Keratinocyte (primary cell): ENCODE data around the gene SLC13A3. TPM values are rescaled to one million over a fixed set of nuclear protein-coding genes. Genes with fewer than 3 reads are reported as not detected.

ENCODE experiments used
- DNase-seq: peaks from one replicate; pipeline ENCODE4 v3.0.0-alpha.2; 2011; ENCODE audit warnings: low read depth, missing footprints, low spot score
- FAIRE-seq: peaks from 2 replicates; lab custom pipeline; 2011; peaks lifted over from hg19 to GRCh38; lab: Jason Lieb, UNC
- H2AFZ ChIP-seq: 2 replicates; pipeline ENCODE4 v1.6.0; 2012; ENCODE audit warnings: low read length, control low read depth, inconsistent platforms; ENCODE audit not compliant: control insufficient read depth
- H3K27ac ChIP-seq: 2 replicates; pipeline ENCODE4 v1.5.1; 2011; ENCODE audit warnings: low read length; ENCODE audit not compliant: control insufficient read depth, insufficient read depth
- H3K27me3 ChIP-seq: 3 replicates; pipeline ENCODE4 v1.6.0; 2011; ENCODE audit warnings: low read length; ENCODE audit not compliant: control insufficient read depth, insufficient read depth; ENCODE audit errors: extremely low read depth
- H3K36me3 ChIP-seq, 2 experiments: 2 replicates in 1 of 2; 3 replicates in 1 of 2; pipeline ENCODE4 v1.5.1; 2011; ENCODE audit warnings: low read length in 2 of 2, mild to moderate bottlenecking in 1 of 2; ENCODE audit not compliant: control insufficient read depth in 2 of 2, insufficient read depth in 2 of 2; ENCODE audit errors: extremely low read depth in 1 of 2
- H3K4me1 ChIP-seq: 3 replicates; pipeline ENCODE4 v1.5.1; 2011; ENCODE audit warnings: low read length; ENCODE audit not compliant: control insufficient read depth, insufficient read depth; ENCODE audit errors: extremely low read depth
- H3K4me2 ChIP-seq: 3 replicates; pipeline ENCODE4 v1.6.0; 2011; ENCODE audit warnings: low read depth, low read length; ENCODE audit not compliant: control insufficient read depth, insufficient read depth; ENCODE audit errors: extremely low read depth
- H3K4me3 ChIP-seq, 3 experiments: fragments of 200-600 bp in 1 of 3; sonication (generic) in 1 of 3; 2 replicates in 2 of 3; 3 replicates in 1 of 3; pipeline ENCODE4 v1.5.1; 2011 to 2016; ENCODE audit warnings: low read length in 3 of 3, mild to moderate bottlenecking in 3 of 3, control low read depth in 2 of 3, inconsistent platforms in 1 of 3, low read depth in 1 of 3, mixed read lengths in 1 of 3, mixed run types in 1 of 3, moderate library complexity in 1 of 3; ENCODE audit not compliant: control insufficient read depth in 2 of 3, insufficient read depth in 2 of 3; ENCODE audit errors: extremely low read depth in 1 of 3
- H3K79me2 ChIP-seq: 2 replicates; pipeline ENCODE4 v1.6.0; 2012; ENCODE audit warnings: low read length; ENCODE audit not compliant: control insufficient read depth, insufficient read depth
- H3K9ac ChIP-seq: 3 replicates; pipeline ENCODE4 v1.6.0; 2011; ENCODE audit warnings: low read length; ENCODE audit not compliant: control insufficient read depth, insufficient read depth; ENCODE audit errors: extremely low read depth
- H3K9me1 ChIP-seq: 3 replicates; pipeline ENCODE4 v1.6.0; 2011; ENCODE audit warnings: low read length; ENCODE audit not compliant: control insufficient read depth, insufficient read depth; ENCODE audit errors: extremely low read depth
- H3K9me3 ChIP-seq: 2 replicates; pipeline ENCODE4 v1.5.1; 2012; ENCODE audit warnings: low read depth, low read length; ENCODE audit not compliant: control insufficient read depth
- H4K20me1 ChIP-seq: 3 replicates; pipeline ENCODE4 v1.6.0; 2011; ENCODE audit warnings: low read length; ENCODE audit not compliant: control insufficient read depth, insufficient read depth; ENCODE audit errors: extremely low read depth
- EZH2 ChIP-seq: IDR thresholded peaks from one replicate; pipeline ENCODE4 v1.6.1; 2012; ENCODE audit warnings: inconsistent platforms, mild to moderate bottlenecking, low read length, moderate library complexity
- dilution Hi-C: fragments of 300-500 bp; cut with MboI; formaldehyde crosslinking; loops from one replicate; pipeline ENCODE4 v1.7.0; 2020; ENCODE audit warnings: low sequenced_read_pairs; ENCODE audit not compliant: extremely low pct_ligation_motif_present
- polyA plus RNA-seq, 5 experiments: library from polyadenylated mRNA; depleted of rRNA in 3 of 5; stranded (reverse) in 3 of 5; stranded (forward) in 1 of 5; unstranded in 1 of 5; fragments of >200 nt; gene quantifications; 1 replicate in 1 of 5; 2 replicates in 3 of 5; 3 replicates in 1 of 5; pipeline versions ENCODE4 v1.2.1 to v1.2.3, GENCODE V29; 2011 to 2012; ENCODE audit warnings: missing spikeins in 2 of 5, low read depth in 1 of 5, low replicate concordance in 1 of 5
- TF ChIP-seq, protein P1 (sequence below), 3 experiments: IDR thresholded peaks in 1 of 3; conservative IDR thresholded peaks in 1 of 3; optimal IDR thresholded peaks in 1 of 3; 2 replicates in 2 of 3; 3 replicates in 1 of 3; pipeline versions ENCODE3 to v1.5.1; 2011; ENCODE audit warnings: low read length in 3 of 3, mild to moderate bottlenecking in 3 of 3, moderate library complexity in 2 of 3, control low read depth in 1 of 3, inconsistent platforms in 1 of 3; ENCODE audit not compliant: insufficient read depth in 2 of 3; ENCODE audit errors: extremely low read depth in 1 of 3

The SLC13A3 gene
- polyA plus RNA-seq, 1 donor (not counting 4 experiments of a cell fraction or from before 2014, with no cell fraction given), result 4.5 TPM

DNA sequence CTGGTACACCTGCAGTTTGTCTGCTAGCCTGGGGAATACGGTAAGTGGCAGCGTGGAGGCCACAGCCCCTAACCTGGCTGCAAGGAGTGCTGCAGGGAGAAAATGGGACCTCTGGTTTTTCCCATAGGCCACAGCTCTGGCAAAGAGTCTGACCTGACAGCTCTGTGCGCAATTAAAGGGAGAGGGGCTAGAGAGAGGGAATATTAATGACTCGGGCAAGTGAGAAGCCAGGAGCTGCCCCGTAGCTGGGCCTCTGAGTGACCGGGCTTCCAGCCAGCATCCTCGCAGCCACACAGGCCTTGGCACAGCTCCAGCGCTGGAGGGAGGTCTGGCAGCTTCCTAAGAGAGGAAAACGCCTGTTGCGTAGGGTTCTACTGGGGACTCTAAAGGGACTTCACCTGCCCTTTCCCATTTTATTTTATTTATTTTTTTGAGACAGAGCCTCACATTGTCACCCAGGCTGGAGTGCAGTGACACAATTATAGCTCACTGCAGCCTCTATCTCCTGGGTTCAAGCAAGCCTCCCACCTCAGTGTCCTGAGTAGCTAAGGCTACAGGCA lies 82.6 kb downstream of the SLC13A3 start:
- no peak for TF ChIP-seq EZH2
- TF ChIP-seq, protein P1, sequence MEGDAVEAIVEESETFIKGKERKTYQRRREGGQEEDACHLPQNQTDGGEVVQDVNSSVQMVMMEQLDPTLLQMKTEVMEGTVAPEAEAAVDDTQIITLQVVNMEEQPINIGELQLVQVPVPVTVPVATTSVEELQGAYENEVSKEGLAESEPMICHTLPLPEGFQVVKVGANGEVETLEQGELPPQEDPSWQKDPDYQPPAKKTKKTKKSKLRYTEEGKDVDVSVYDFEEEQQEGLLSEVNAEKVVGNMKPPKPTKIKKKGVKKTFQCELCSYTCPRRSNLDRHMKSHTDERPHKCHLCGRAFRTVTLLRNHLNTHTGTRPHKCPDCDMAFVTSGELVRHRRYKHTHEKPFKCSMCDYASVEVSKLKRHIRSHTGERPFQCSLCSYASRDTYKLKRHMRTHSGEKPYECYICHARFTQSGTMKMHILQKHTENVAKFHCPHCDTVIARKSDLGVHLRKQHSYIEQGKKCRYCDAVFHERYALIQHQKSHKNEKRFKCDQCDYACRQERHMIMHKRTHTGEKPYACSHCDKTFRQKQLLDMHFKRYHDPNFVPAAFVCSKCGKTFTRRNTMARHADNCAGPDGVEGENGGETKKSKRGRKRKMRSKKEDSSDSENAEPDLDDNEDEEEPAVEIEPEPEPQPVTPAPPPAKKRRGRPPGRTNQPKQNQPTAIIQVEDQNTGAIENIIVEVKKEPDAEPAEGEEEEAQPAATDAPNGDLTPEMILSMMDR (optimal IDR thresholded peaks at IDR 0.05 in 1 of 3, IDR thresholded peaks at IDR 0.05 in 1 of 3, conservative IDR thresholded peaks at IDR 0.05 in 1 of 3; ENCODE audit: extremely low read depth in 1 of 3, insufficient read depth in 2 of 3, low read length in 3 of 3), result no peak
- no peak for DNase-seq
- Histone ChIP-seq H3K4me2 (no peak overlapping the region), H4K20me1 (no peaks in the 10 kb centered on the region), H2AFZ (no peak overlapping the region), H3K36me3 (no peaks in the 10 kb centered on the region), H3K79me2 (no peaks in the 10 kb centered on the region), H3K4me1 (no peaks in the 10 kb centered on the region), H3K27me3 (no peaks in the 10 kb centered on the region), H3K9me1 (no peaks in the 10 kb centered on the region), H3K27ac (no peak overlapping the region), H3K9ac (no peak overlapping the region), H3K4me3 (no peak overlapping the region), H3K9me3 (no peaks in the 10 kb centered on the region)
- dilution Hi-C loops, result no loop called here
- FAIRE-seq, result no peak

DNA sequence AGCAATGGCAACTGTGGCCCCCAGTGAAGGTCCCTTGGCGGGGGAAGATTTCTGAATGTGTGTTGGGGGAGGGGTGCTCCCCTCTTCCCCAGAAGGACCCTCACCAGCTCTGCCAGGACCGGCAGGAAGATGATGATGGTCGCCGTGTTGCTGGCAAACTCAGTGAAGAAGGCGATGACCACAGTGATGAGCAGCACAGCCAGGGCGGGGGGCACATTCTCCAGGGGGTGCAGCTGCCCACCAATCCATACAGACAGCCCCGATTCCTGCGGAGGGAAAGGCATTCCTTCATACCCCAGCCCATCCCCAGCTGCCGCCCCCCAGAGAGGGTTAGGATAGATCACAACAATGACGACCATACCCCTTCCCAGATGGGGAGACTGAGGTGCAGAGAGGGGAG lies 85.1 kb downstream of the SLC13A3 start:
- H3K9me1 ChIP-seq, result no peaks in the 10 kb centered on the region
- dilution Hi-C loops, result no loop called here
- no peak overlapping the region for H2AFZ ChIP-seq
- FAIRE-seq, result no peak
- no peaks in the 10 kb centered on the region for H4K20me1 ChIP-seq
- H3K27ac ChIP-seq, result no peak overlapping the region
- H3K9ac ChIP-seq, result no peak overlapping the region
- H3K27me3 ChIP-seq, result no peaks in the 10 kb centered on the region
- H3K4me2 ChIP-seq, result no peak overlapping the region
- no peaks in the 10 kb centered on the region for H3K9me3 ChIP-seq
- DNase-seq, result no peak
- H3K79me2 ChIP-seq, result no peaks in the 10 kb centered on the region
- no peak for TF ChIP-seq EZH2
- TF ChIP-seq, protein P1 (optimal IDR thresholded peaks at IDR 0.05 in 1 of 3, IDR thresholded peaks at IDR 0.05 in 1 of 3, conservative IDR thresholded peaks at IDR 0.05 in 1 of 3; ENCODE audit: extremely low read depth in 1 of 3, insufficient read depth in 2 of 3, low read length in 3 of 3), result no peak
- no peaks in the 10 kb centered on the region for H3K36me3 ChIP-seq
- H3K4me1 ChIP-seq, result no peaks in the 10 kb centered on the region
- no peak overlapping the region for H3K4me3 ChIP-seq
